Measurements from ENCODE around the gene RCOR1.
A peak's percentile ranks its signal among the peaks of the same experiment; 100 is the strongest.
"Not testable (repeated sequence)": the region's sequence is repeated elsewhere in the genome, so short reads cannot be mapped to it uniquely, and the experiment has no call there.

Gene RCOR1

DNA sequence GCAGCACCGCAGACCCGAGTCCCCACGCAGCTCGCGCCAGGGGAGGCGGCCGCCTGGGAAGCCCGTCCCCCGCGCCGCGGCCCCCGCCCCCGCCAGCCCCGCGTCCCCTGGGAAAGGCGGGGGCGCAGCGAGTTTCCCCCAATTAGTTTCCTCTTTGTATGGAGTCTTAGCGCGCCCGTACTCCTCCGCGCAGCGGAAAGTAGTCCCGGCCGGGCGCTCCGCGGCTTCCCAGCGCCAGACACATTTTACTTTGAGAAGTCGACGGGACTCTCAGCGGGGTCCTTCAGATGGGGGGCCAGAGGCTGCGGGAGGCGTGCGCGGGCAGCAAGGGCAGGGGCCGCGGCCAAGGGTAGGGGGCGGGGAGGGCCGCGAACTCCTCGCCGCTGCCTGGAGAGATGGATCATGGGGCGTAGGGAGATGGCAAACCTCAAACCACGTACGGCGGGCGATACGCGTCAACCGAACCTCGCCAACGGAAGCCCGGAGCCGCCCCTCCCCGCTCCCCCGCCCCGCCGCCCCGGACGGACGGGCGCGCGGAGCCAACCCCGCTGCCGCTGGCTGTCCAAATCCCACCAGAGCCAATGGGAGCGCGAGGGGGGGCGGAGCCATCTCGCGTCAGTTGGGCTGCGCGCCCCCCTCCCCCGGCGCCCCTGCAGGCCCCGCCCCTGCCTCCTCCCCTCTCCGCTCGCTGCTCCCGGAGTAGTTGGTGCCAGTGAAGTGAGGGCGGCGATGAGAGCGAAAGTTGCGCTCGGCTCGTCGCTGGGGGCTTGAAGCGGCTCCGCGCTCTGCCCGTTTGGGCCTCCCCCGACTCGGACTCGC, at the start of gene RCOR1:
RCOR1 (plus strand) TSS at position 706 of the 819 bp plus-strand sequence. CDS start 238 bp downstream, outside the sequence.
- peak; percentile 99 for DNase-seq

DNA sequence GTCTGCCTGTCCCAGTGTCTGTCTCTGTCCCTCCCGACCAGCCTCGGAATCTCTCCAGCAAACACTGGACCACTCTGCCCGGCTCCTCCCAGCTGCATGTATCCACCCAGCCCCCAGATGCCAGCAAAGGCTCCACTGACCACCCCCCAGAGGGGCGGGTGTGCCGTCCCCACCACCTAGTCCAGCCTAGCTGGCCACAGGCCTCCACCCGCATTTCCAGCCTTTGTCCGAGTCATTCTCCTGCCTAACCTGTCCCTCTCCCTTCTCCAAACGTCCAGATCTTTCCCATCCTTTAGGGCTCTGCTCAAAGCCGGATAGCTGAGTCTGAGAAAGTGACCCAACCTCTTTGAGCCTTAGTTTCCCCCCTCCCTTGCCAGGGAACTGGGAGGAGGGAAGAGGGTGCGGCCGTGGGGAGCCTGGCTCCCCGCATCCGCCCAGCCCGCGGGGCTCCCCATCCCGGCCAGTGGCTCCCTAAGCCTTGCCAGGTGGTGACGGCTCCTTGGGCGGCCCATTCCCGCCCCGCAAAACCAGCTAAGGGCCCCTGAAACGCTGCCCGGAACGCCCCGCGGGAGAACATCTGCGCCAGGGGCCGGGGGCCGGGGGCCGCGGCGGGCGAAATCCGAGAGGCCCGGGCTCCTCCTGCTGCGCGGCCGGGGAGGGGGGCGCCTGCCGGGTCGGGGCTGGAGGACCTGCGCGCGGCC, 48.3 kb upstream of the RCOR1 start:
- DNase-seq = no peak

DNA sequence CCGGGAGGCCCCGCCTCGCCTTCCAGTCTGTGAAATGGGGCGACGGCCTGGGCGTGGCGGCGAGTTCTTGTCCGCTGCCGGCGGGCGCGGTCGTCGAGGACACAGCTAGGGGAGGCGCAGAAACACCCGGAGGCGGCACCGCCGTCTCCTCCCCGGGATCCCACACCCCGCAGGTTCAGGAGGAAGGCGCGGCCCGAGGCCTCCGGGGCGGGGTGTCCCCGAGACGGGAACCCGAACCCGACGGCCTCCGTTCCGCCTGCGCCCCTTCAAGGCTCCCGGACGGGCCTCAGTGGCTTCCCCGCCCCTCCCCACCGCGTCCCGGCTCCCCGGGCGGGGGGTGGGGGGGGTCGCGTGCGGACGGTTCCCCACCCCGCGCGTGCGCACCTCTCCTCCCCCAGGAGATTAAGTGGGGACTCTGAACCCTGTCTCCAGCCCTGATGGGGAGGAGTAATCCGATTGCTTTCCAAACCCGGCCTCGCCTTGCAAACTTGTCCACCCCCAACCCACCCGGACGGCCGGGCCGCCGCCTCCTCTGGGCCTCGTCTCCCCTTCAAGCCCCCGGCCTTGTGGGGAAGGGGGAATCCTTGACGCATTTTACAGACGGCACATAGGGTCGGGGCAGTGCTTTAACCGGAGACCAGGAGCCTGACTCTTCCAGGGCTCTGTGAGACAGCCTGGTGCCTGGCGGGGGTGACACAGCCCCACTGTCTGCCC, 47.5 kb upstream of the RCOR1 start:
- DNase-seq = no peak

DNA sequence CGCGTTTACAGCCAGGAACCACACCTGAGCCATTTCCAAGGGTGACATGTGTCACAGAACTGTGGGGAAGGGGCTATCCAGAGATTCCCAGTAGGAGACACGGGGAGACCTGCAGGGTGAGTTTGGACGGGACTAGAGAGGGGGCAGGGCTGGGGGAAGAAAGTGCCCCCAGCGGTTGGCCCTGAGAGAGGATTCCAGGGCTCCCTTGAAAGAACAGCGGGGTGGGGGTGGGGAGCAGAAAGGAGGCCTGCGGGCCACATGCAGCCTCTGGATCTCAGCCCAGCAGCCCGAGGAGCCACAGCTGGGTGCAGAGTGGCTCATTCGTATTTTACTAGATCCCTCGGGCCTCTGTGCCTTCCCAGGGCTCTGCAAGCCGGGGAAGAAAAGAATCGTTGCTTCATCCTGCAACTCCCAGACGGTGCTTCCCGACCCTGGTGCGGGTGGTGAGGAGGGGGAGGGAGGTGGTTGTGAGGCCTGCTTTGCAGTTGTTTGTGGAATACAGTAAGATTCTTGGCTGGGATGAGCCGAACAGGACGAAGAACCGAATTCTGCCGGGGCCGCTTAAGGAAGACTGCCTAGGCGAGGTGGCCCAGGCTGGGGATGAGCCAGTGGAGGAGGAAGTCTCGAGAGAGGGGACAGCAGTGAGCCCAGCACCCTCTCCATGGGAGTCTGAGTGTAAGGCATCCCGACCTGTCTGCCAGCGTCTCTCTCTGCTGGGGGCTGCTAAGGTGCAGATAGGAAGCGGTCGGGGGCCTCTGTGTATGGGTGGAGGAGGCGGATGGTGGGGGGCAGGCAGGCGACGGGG, 46.8 kb upstream of the RCOR1 start:
- no peak for DNase-seq

DNA sequence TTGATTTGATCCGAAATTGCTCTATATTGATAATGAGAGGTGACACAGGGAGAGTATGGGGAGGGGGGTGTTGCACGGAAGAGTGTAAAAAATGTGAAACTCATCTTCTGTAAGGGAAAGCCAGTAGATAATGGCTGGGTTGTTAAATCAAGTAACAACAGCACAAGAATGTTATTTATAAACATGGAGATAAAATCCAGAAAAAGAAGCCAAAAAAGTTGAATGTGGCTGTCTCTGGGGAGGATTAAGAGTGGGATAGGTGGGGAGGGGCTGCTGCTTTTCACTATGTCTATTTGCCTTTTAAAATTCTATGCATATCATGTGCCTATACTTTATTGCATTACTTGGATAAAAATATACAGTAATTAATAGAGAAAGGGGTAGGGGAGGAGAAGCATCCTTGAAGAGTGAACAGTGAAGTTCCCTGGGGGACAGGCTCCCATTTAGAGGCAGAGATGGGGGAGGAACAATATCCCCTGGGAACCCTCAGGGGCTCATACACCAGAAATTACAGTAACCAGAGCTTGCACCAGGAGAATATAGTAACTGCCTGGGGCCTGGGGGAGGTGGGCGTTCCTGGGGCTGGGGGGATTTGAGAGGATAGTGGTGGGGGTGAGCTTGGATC, 43.7 kb upstream of the RCOR1 start:
- DNase-seq = no peak

DNA sequence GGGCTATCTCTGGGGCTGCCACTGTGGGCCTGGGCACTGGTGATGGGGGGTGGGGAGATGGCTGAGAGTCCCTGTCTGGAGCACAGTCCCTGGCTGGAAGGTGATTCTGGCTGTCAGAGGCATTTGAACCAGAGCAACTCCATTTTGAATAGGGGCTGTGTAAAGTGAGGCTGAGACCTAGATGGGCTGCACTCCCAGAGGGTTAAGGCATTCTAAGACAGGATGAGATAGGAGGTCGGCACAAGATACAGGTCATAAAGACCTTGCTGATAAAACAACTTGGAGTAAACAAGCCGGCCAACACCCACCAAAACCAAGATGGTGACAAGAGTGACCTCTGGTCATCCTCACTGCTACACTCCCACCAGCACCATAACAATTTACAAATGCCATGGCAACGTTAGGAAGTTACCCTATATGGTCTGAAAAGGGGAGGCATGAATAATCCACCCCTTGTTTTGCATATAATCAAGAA, 41.5 kb upstream of the RCOR1 start:
- DNase-seq = not testable (repeated sequence)

DNA sequence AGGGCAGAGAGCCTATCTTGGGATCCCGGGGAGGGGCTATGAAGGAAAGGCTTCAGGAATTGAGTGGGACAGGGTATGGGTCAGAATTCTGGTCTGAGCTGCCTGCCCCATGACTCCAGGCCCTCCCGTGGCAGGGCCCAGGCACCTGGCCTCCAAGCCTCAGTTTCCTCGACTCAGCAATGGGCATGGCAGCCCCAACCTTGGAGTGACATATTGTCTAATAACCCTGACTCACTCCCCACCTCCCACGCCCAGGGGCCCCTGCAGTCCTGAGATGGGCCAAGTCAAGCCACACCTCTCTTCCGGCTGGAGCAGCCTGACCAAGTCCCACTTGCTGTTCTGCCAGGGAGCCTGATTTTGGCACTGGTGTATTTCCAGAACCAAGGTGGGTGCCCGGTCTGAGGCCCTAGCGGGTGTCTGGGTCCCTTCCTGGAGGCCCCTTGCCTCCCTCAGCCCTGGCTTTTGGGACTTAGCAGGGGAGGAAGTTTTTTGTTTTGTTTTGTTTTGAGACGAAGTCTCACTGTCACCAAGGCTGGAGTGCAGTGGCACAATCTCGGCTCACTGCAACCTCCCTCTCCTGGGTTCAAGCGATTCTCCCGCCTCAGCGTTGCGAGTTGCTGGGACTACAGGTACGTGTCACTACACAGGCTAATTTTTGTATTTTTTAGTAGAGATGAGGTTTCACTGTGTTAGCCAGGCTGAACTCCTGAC, 40.3 kb upstream of the RCOR1 start:
- DNase-seq = no peak

DNA sequence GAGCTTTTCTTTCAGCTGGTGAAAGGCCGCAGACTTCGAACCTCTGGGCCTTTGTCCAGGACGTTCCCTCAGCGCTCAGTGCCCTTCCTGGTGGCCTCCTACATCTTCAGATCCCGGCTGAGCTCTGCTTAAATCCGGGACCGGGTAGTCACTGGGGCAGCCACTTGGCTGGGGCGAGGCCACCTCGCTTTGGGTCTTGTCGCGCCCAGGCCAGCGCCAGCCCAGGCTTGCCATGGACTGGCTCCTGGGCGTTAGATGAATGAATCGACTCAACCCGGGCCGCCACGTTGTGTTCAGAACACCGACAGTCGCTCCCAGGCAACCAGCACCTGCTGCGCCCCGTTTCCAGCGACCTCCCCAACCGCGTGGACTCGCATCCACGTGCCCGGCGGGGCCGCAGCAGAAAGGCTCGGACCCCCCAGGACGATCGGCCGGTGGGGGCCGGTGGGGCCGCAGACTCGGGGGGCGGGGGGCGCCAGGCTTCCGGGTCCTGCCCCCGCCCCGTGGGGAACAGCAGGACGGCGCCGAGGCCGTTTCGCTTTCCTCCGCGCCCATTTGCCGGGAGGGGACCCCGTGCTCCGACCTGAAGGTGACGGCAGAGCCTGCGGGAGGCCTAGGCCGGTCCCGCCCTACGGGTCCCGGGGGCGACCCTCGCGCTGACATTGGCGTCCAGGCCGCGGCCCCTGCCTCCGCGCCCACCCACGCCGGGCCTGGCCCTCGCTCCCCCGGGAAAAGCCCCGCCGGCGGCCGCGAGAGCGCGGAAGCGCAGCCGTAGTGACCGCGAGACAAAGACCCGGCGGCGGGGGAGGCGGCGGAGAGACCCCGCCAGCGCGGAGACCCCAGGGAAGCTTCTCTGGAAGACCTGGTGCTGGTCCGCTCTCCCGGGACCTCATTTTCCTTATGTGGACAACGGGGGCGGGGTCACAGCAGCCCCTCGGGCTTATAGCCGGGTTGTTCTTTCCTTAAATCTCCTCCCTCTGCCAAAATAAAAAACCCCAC, 37.3 kb upstream of the RCOR1 start:
- no peak for DNase-seq

DNA sequence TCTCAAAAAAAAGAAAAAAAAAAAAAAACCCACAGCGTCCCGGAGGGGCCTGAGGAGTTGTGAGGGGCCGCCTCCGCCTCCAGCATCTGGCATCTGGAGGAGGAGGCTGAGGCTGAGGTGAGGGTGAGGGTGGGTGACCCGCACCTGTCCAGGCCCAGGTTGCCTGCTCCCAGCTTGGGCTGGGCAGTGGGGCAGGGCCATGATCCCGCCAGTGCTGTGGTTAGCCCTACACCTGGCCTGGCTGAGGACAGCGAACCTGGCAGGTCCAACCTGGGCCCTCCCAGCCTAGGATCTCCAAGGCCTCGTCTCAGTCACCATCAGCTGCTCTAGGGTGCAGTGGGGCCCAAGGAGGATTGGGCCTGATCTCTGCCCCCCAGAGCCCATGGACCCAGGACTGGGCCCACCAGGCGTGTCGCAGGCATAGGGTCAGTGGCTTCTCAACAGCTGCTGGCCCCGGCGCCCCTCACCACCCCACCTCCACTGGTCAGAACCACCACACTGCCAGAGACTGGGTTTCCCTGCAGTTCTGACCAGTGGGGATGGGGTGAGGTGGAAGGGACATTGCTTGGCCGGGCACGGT, 36.3 kb upstream of the RCOR1 start:
- no peak for DNase-seq

DNA sequence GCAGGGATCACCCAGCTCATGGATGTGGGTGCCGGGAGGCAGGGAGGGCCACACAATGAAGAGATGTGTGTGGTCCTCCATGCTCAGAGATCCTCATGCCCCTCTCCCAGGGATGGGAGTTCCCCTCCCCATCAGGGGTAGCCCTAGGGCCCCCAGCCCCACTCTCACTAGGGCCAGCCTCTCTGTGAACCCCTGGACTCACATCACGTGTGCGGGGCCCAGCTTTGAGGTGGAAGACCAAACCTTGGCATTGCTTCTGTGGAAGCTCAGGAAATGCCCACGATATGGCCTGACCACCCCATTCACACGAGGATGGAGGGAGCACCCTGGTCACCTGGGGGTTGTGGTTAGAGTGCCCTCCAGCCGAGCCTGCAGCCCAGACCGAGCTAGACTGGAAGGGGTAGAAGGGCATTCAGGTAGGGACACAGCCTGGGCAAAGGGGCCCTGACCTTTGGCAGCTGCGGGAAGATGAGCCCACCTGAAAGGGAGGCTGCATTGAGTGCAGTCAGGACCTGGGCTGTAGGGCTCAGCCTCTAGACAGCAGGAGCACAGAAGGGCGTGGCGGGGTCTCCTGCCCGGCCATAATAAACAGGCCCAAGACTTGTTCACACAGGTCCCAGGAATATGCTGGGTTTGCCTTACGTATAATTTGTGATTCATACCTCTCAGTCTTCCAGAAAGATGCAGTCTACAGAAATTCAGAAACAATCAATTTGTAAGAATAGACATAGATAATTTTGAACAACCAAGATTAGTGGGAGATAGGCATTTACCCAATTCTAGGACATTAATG, 34.8 kb upstream of the RCOR1 start:
- no peak for DNase-seq

DNA sequence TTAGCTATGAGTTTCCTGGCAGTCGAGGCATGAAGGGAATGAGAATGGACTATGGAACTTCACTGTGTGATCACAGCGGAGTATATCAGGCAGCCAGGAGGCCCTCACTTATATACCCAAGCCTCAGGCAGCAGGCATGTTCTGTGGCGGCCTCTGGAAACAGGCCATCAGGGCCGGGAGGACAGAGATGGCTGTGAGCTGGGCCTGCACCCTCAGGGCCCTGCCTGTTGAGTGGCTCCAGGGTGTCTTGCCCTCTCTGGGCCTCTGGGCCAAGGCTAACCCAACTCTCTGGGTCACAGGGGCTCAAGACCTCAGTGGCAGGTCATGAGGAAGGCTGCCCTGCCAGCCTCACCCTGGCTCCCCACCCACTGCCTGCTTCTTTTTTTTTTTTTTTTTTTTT, 33.9 kb upstream of the RCOR1 start:
- DNase-seq = no peak

DNA sequence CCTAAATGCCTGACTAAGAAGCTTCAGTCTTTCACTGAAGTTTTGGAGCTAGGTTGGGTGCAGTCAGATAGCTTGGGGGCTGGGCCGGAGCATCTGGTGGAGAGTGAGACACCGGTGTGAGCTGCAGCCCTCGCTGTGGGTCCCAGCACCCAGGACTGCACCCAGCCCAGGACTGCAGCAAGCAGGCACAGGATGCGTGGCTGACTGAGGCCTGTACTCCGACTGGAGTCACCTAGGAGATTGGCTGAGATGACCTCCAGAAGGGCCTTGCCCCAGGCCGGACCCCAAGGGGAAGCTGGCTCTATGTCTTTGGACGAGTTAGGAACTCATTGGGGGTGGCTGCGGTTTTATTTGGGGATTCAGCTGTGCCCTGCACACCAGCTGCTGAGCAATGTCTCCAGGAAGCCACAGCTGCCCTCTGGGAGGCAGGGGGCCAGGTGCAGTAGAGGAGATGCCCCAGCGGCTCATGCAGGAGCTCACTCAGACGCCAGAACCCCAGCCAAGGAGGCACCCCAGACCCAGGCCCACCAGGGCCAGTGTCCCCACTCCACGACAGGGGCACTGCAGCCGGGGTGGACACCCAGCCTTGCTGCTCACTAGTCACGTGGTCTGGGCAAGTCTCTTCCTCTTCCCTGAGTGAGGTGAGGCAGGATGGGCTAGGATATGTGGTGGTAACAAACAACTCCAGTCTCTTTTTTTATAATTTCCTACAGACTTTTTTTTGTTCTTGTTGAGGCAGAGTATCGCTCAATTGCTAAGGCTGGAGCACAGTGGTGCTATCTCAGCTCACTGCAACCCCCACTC, 31.8 kb upstream of the RCOR1 start:
- no peak for DNase-seq

DNA sequence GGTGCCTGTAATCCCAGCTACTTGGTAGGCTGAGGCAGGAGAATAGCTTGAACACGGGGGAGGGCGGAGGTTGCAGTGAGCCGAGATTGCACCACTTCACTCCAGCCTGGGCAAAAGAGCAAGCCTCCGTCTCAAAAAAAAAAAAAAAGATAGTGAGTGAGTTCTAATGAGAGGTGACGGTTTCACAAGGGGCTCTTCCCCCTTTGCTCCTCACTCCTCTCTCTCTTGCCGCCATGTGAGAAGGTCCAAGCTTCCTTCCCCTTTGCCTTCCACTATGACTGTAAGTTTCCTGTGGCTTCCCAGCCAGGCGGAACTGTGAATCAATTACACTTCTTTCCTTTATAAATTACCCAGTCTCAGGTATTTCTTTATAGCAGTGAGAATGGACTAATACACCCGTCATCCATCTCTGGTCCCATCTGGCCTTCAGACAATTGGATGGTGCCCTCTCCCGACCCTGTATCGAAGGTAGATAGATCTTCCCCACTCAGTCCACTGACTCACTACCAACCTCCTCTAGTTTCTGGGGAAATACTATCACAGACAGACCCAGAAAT, 27.0 kb upstream of the RCOR1 start:
- DNase-seq = no peak

DNA sequence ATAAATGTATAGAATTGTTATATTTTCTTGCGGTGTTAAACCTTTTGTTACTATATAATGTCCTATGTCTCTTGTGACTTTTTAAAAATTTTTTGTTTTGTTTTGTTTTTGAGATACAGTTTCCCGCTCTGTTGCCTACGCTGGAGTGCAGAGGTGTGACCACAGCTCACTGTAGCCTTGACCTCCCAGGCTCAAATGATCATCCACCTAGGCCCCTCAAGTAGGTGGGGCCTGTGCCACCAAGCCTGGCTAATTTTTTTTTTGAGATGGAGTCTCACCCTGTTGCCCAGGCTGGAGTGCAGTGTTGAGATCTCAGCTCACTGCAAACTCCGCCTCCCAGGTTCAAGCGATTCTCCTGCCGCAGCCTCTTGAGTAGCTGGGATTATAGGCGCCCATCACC, 26.5 kb upstream of the RCOR1 start:
- no peak for DNase-seq

DNA sequence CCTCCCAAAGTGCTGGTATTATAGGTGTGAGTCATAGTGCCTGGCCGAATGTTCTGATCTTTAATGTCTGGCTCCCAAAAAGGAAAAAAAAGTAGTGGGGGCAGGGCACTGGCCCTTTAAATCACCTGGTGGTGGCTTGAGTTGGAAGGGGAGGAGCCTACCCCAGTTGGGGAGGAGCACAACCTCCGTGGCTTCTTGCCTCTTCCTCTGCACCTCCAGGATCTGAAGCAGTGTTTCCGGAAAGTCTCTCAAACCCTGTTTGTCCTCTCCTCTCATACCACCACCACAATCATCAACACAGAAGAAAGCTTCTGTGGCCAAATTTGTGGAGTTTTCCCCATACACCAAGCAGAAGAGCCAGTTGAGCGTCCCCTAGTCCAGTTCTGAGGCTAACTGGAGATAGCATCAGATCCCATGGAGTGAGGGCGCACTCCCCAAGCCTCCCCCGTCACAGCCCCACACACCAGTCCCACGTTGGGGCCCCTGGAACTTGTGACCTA, 24.3 kb upstream of the RCOR1 start:
- no peak for DNase-seq

DNA sequence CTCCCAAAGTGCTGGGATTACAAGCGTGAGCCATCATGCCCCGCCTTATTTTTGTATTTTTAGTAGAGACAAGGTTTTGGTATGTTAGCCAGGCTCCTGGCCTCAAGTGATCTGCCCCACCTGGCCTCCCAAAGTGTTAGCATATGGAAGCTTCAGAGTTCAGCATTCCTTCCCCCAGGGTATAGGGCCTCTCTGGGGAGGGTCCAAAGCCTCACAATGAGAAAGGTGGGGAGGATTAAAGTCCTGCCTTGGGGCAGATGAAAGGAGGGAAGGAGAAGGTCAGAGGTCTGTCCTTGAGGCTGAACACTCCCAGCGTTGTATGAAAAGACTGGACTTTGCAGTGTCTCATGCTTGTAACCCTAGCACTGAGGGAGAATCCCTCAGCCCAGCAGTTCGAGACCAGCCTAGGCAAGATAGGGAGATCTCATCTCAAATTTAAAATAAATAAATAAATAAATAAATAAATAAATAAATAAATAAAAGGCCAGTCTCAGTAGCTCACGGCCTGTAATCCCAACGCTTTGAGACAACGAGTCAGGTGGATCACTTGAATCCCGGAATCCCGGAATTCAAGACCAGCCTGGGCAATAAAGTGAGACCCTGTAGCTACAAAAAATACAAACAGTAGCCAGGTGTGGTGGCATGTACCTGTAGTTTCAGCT, 22.0 kb upstream of the RCOR1 start:
- no peak for DNase-seq

DNA sequence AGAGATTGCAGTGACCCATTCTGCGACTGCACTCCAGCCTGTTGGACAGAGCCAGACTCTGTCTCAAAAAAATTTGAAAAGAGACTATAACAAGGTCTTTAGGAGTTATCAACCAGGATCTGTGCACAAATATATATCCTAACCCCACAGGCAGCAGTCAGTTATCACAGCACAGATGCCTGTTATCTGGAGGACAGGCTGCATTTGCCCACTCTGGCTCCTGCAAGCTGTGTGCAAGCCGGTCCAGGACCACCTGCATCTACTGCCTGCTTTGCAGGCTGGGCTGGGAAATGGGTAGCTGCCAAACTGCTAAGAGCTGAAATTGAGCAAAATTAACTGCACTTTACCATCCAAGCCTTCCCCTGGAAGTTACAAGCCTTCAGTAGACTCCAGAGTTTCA, 21.4 kb upstream of the RCOR1 start:
- DNase-seq = no peak
